H7 (cell line): ENCODE measurements around the gene FAM111A. TPM values are rescaled to one million over a fixed set of nuclear protein-coding genes. Genes with fewer than 3 reads are reported as not detected.
A peak's percentile ranks its signal among the peaks of the same experiment; 100 is the strongest.
"Not testable (repeated sequence)": the region's sequence is repeated elsewhere in the genome, so short reads cannot be mapped to it uniquely, and the experiment has no call there.

Experiments
- DNase-seq: peaks from one replicate; pipeline ENCODE4 v3.0.0; 2012
- H3K27me3 ChIP-seq: 2 replicates; pipeline ENCODE4 v1.6.0; 2011; ENCODE audit warnings: mild to moderate bottlenecking, low read length; ENCODE audit not compliant: control insufficient read depth, insufficient read depth
- H3K36me3 ChIP-seq: replicated peaks from 2 replicates; pipeline ENCODE4 v1.5.1; 2011; ENCODE audit warnings: low read length; ENCODE audit not compliant: control insufficient read depth, insufficient read depth
- H3K4me3 ChIP-seq: 2 replicates; pipeline ENCODE4 v1.5.1; 2011; ENCODE audit warnings: low read depth, mild to moderate bottlenecking, control low read depth, low read length, moderate library complexity; ENCODE audit not compliant: insufficient read depth
- total RNA-seq: library from RNA; depleted of rRNA; stranded (reverse); fragments of >200 nt; shearing (Covaris generic); gene quantifications from 2 replicates; pipeline ENCODE4 v1.2.3, GENCODE V29; 2014

Gene FAM111A
- total RNA-seq, 1 experiment from 2014 or later = 11.0 TPM

GRCh38 chr11:59117774-59118173, 24.9 kb upstream of the FAM111A start:
- Histone ChIP-seq H3K4me3 (no peak overlapping the region), H3K27me3 (no peaks in the 10 kb centered on the region), H3K36me3 (no peaks in the 10 kb centered on the region; the same call in 1 of the 2 replicates)
- DNase-seq = no peak

GRCh38 chr11:59119826-59120225, 22.8 kb upstream of the FAM111A start:
- Histone ChIP-seq H3K4me3 (no peak overlapping the region), H3K36me3 (no peaks in the 10 kb centered on the region; the same call in none of the 2 replicates), H3K27me3 (no peaks in the 10 kb centered on the region)
- no peak for DNase-seq

GRCh38 chr11:59135648-59136461, 6.8 kb upstream of the FAM111A start:
- DNase-seq = peak; percentile 86
- H3K4me3 ChIP-seq = no peak overlapping the region
- H3K36me3 ChIP-seq = no peaks in the 10 kb centered on the region
- H3K27me3 ChIP-seq = no peaks in the 10 kb centered on the region; the same call in 1 of the 2 replicates

GRCh38 chr11:59136551-59136950, 6.1 kb upstream of the FAM111A start:
- not testable (repeated sequence) for H3K4me3 ChIP-seq, H3K36me3 ChIP-seq, DNase-seq, H3K27me3 ChIP-seq

- Histone ChIP-seq H3K4me3 (no peak overlapping the region), H3K36me3 (no peaks in the 10 kb centered on the region), H3K27me3 (no peaks in the 10 kb centered on the region; the same call in 1 of the 2 replicates)
- no peak for DNase-seq
Measured at GRCh38 chr11:59137190-59137589, 5.5 kb upstream of the FAM111A start.

GRCh38 chr11:59138643-59139042, 4.0 kb upstream of the FAM111A start:
- H3K27me3 ChIP-seq = no peaks in the 10 kb centered on the region; the same call in none of the 2 replicates
- H3K36me3 ChIP-seq = no peaks in the 10 kb centered on the region
- no peak overlapping the region for H3K4me3 ChIP-seq
- DNase-seq = no peak

GRCh38 chr11:59141191-59141590, 1.5 kb upstream of the FAM111A start:
- Histone ChIP-seq H3K4me3 (no peak overlapping the region), H3K27me3 (peaks cover 5% of the 10 kb centered on the region), H3K36me3 (no peaks in the 10 kb centered on the region)
- DNase-seq = no peak

- H3K27me3 ChIP-seq = peaks cover 5% of the 10 kb centered on the region
- no peak for DNase-seq
- H3K36me3 ChIP-seq = no peaks in the 10 kb centered on the region
- peak overlapping the region; percentile 78 for H3K4me3 ChIP-seq
Measured at GRCh38 chr11:59141673-59142460, 789 bp upstream of the FAM111A start.

GRCh38 chr11:59144096-59144495, 1.4 kb downstream of the FAM111A start:
- no peak overlapping the region for H3K4me3 ChIP-seq
- H3K27me3 ChIP-seq = peaks cover 5% of the 10 kb centered on the region
- no peak for DNase-seq
- H3K36me3 ChIP-seq = no peaks in the 10 kb centered on the region

GRCh38 chr11:59144579-59145345, 2.1 kb downstream of the FAM111A start:
- no peaks in the 10 kb centered on the region for H3K36me3 ChIP-seq
- H3K4me3 ChIP-seq = peak overlapping the region; percentile 59
- peak; percentile 85 for DNase-seq
- peaks cover 5% of the 10 kb centered on the region for H3K27me3 ChIP-seq

- peak overlapping the region; percentile 59 for H3K4me3 ChIP-seq
- DNase-seq = no peak
Measured at GRCh38 chr11:59145534-59145933, 2.9 kb downstream of the FAM111A start.

GRCh38 chr11:59151761-59152160, 9.1 kb downstream of the FAM111A start:
- H3K4me3 ChIP-seq = no peak overlapping the region
- DNase-seq = no peak

More at GRCh38 chr11:59145534-59145933, 2.9 kb downstream of the FAM111A start:
- no peaks in the 10 kb centered on the region for H3K36me3 ChIP-seq
- peaks cover 5% of the 10 kb centered on the region; the same call in 1 of the 2 replicates for H3K27me3 ChIP-seq

GRCh38 chr11:59152312-59152951, 9.8 kb downstream of the FAM111A start:
- Histone ChIP-seq H3K4me3 (no peak overlapping the region), H3K36me3 (no peaks in the 10 kb centered on the region; the same call in 1 of the 2 replicates), H3K27me3 (no peaks in the 10 kb centered on the region)
- DNase-seq = no peak

More at GRCh38 chr11:59151761-59152160, 9.1 kb downstream of the FAM111A start:
- no peaks in the 10 kb centered on the region; the same call in 1 of the 2 replicates for H3K36me3 ChIP-seq
- H3K27me3 ChIP-seq = no peaks in the 10 kb centered on the region

- Histone ChIP-seq H3K36me3 (no peaks in the 10 kb centered on the region; the same call in 1 of the 2 replicates), H3K27me3 (no peaks in the 10 kb centered on the region; the same call in 1 of the 2 replicates), H3K4me3 (no peak overlapping the region)
- DNase-seq = no peak
Measured at GRCh38 chr11:59154610-59155009, 12.0 kb downstream of the FAM111A start.
